HG03025 (cell line): ENCODE measurements around the gene SH3PXD2B.
"Not testable (repeated sequence)": the region's sequence is repeated elsewhere in the genome, so short reads cannot be mapped to it uniquely, and the experiment has no call there.

Experiments used
- ATAC-seq: cut with Tn5 transposase; IDR thresholded peaks from one replicate; pipeline ENCODE4 v1.9.1; 2021; ENCODE audit warnings: mild to moderate bottlenecking, moderate library complexity; ENCODE audit not compliant: unreplicated experiment, low FRiP score

The SH3PXD2B gene

DNA sequence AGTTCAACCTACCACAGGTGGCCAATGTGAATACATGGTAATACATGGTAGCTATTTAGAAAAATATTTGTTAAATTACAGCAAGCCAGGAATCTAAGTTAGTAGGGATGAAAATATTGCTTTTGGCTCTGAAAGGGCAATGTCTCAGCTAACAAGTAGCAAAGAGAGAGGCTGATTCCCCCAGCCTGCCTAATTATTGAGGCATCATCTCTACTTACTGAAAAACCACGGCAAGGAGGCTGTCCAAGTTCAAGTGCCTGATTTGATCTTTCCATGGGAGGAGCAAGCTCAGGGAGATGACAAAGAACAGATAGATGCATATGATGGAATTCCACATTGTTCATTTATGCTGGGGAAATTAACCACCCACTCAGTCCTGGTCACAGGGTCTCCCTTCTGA is 142.0 kb downstream of the SH3PXD2B start:
- no peak for ATAC-seq

GRCh38 chr5:172311605-172312004 is 142.7 kb downstream of the SH3PXD2B start:
- no peak for ATAC-seq

DNA sequence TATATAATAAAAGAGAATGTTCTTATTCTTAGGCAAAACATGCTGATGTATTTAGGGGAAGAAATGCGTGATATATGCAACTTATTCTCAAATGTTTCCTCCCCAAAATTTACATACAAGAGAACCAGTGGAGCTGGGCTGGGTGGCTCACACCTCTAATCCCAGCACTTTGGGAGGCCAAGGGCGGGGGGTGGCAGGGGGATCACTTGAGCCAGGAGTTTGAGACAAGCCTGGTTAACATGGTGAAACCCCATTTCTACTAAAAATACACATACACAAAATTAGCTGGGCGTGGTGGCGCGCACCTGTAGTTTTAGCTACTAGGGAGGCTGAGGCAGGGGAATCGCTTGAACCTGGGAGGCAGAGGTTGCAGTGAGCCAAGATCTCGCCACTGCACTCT is 143.3 kb downstream of the SH3PXD2B start:
- ATAC-seq: no peak

GRCh38 chr5:172305380-172305779 is 148.9 kb downstream of the SH3PXD2B start:
- ATAC-seq: no peak

GRCh38 chr5:172303572-172304335 is 150.6 kb downstream of the SH3PXD2B start:
- no peak for ATAC-seq

GRCh38 chr5:172303162-172303561 is 151.2 kb downstream of the SH3PXD2B start:
- ATAC-seq: no peak

- ATAC-seq: no peak
Observed at GRCh38 chr5:172302047-172302710, 152.1 kb downstream of the SH3PXD2B start.

GRCh38 chr5:172299916-172300439 is 154.3 kb downstream of the SH3PXD2B start:
- ATAC-seq: no peak

- no peak for ATAC-seq
Observed at GRCh38 chr5:172294831-172295230, 159.5 kb downstream of the SH3PXD2B start.

- no peak for ATAC-seq
Observed at GRCh38 chr5:172293745-172294342, 160.5 kb downstream of the SH3PXD2B start.

GRCh38 chr5:172293054-172293744 is 161.1 kb downstream of the SH3PXD2B start:
- no peak for ATAC-seq

DNA sequence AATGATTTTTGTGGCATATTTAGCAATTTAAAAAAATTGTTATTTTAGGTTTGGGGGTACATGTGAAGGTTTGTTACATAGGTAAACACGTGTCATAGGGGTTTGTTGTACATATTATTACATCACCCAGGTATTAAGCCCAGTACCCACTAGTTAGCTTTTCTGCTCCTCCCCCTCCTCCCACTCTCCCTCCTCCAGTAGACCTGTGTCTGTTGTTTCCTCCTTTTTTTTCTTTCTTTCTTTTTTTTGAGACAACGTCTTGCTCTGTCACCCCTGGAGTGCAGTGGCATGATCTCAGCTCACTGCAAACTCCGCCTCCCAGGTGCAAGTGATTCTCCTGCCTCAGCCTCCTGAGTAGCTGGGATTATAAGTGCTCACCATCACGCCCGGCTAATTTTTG is 162.5 kb downstream of the SH3PXD2B start:
- not testable (repeated sequence) for ATAC-seq

DNA sequence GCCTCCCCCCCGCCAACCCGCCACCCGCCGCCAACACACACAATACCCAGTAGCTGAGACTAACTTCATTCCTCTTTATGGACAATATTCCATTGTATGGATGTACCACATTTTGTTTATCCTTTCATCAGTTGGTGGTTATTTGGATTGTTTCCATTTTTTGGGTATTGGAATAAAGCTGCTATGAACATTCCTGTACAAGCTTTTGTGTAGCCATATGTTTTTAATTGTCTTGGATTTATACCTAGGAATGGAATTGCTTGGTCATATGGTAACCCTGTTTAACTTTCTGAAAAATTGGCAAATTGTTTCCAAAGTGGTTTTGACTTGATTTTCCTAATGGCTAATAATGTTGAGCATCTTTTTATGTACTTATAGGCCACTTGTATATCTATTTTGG is 165.9 kb downstream of the SH3PXD2B start:
- no peak for ATAC-seq

DNA sequence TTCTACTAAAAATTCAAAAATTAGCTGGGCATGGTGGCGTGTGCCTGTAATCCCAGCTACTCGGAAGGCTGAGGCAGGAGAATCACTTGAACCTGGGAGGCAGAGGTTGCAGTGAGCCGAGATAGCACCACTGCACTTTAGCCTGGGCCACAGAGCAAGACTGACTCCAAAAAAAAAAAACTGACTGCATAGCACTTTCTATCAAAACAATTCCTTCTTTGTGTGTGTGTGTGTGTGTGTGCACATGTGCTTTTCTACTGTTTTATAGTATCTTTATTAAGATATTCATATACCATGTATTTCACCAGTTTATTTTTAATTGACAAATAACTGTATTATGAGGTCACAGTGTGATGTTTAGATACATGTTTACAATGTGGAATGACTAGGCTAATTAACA is 167.2 kb downstream of the SH3PXD2B start:
- not testable (repeated sequence) for ATAC-seq

DNA sequence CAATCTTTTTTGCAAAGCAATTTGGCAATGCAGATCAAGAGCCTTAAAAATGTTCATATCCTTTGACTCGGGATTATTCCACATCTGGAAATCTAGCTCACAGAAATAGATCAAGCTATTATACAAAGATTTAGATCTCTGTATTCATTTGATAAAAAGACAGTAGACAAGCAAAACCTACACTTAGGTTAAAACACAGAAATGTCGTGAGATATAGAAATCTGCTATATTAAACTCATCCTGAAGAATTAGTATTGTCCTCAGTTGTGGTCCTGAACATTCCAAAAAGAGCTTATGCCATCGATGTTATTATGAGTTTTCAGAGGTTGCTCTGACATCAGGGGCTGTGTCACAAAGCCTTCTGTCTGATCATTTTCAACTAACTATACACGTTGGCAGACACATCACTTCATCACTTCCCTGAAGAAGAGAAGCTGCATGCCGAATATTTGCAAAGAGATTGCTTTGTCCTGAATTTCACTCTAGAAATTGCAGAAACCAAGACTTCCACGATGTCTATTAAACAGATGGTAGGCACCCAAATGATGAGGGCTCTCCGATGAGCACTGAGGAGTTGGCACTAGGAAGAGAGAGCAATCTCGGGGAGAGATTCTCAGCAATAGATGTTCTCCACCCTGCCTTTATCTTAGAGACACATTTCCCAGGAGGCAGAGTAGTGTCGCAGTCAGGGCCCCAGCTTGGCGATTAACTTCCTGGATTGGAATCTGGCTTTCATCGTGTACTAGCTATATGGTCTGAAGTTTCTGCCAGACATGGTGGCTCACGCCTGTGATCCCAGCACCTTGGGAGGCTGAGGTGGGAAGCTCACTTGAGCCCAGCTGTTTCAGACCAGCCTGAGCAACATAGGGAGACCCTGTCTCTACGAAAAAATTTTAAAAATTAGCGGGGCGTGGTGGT is 168.8 kb downstream of the SH3PXD2B start:
- no peak for ATAC-seq

- ATAC-seq: no peak
Observed at GRCh38 chr5:172284611-172284980, 169.7 kb downstream of the SH3PXD2B start.

DNA sequence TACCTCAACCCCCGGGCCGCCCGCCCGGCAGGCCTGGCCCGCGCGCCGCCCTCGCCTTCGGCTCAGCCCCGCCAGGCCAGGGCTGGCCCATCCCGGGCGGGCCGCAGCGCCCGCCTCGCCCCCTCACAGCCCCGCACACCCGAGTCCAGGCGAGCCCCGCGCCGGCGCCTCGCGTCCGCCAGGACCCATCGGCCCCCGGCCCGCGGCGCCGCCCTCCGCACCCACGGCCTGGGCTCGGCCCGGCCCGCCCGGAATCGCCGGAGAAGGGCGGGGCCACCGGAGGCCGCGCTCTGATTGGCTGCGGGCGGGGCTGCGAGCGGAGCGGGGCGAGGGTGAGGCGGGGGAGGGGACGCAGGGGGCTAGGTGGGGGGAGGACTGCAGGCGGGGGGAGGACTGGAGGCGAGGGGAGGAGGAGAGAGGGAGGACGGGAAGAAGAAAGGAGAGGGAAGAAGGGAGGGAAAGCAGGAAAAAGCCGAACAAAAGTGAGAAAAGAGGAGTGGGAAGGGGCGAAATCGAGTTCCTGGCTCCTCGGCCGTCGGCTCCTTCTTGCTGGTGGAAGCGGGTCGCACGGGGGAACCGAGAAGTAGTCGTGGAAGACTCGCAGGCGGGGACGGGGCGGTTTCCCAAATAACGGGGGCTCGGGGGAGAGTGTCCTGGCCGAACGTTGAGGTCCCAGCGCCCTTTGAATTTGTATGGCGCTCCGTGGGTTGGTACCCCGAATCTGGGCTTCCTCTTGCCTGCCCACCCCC is 170.3 kb downstream of the SH3PXD2B start:
- peak; percentile 87 for ATAC-seq

- peak; percentile 86 for ATAC-seq
Observed at GRCh38 chr5:172283020-172283861, 171.1 kb downstream of the SH3PXD2B start, which contains the start of gene UBTD2. Gene UBTD2, minus strand, starts transcription at chr5:172283764. Its CDS starts 99 bp downstream, at chr5:172283665.
